Sigmoid colon (tissue), 3 donors: ENCODE measurements around the gene DIS3L2.

Experiments used
- POLR2A ChIP-seq, 2 donors: fragments of 450-650 bp; IDR thresholded peaks; one replicate each; pipeline ENCODE4 v1.6.1; 2016; ENCODE audit warnings: antibody characterized with exemption in 2 of 2, mild to moderate bottlenecking in 2 of 2, moderate library complexity in 2 of 2
- TF ChIP-seq, protein P1 (sequence below), 4 experiments: fragments of 450-650 bp in 3 of 4; fragments of 200-600 bp in 1 of 4; IDR thresholded peaks; one replicate each; pipeline ENCODE4 v1.5.1; 2016 to 2019; ENCODE audit warnings: antibody characterized with exemption in 4 of 4, mild to moderate bottlenecking in 3 of 4, moderate library complexity in 2 of 4

DNA sequence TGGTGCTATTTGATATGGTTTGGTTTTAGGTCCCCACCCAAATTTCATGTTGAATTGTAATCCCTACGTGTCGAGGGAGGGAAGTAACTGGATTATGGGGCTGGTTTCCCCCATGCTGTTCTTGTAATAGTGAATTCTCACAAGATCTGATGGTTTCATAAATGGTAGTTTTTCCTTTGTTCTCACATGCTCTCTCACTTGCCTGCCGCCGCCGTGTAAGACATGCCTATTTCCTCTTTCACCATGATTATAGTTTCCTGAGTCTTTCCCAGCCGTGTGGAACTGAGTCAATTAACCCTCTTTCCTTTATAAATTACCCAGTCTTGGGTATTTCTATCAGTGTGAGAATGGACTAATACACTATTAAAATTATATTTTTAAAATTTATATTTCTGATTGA lies 7.3 kb downstream of the DIS3L2 start:
- TF ChIP-seq, protein P1, sequence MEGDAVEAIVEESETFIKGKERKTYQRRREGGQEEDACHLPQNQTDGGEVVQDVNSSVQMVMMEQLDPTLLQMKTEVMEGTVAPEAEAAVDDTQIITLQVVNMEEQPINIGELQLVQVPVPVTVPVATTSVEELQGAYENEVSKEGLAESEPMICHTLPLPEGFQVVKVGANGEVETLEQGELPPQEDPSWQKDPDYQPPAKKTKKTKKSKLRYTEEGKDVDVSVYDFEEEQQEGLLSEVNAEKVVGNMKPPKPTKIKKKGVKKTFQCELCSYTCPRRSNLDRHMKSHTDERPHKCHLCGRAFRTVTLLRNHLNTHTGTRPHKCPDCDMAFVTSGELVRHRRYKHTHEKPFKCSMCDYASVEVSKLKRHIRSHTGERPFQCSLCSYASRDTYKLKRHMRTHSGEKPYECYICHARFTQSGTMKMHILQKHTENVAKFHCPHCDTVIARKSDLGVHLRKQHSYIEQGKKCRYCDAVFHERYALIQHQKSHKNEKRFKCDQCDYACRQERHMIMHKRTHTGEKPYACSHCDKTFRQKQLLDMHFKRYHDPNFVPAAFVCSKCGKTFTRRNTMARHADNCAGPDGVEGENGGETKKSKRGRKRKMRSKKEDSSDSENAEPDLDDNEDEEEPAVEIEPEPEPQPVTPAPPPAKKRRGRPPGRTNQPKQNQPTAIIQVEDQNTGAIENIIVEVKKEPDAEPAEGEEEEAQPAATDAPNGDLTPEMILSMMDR (IDR thresholded peaks at IDR 0.05) = no peak
- no peak for TF ChIP-seq POLR2A (IDR thresholded peaks at IDR 0.05)
